Osteoblast (primary cell): ENCODE data around the gene PAK5. TPM values are rescaled to one million over a fixed set of nuclear protein-coding genes. Genes with fewer than 3 reads are reported as not detected.

Experiments used
- DNase-seq: peaks from one replicate; pipeline ENCODE4 v3.0.0; 2011; ENCODE audit warnings: low spot score, mixed read lengths; ENCODE audit not compliant: insufficient read length; ENCODE audit errors: missing footprints
- H2AFZ ChIP-seq: 2 replicates; pipeline ENCODE4 v1.6.0; 2011; ENCODE audit warnings: mild to moderate bottlenecking, low read length
- H3K27ac ChIP-seq: 2 replicates; pipeline ENCODE4 v1.5.1; 2011; ENCODE audit warnings: mild to moderate bottlenecking, low read depth, low read length, moderate library complexity
- H3K27me3 ChIP-seq: 2 replicates; pipeline ENCODE4 v1.6.0; 2012; ENCODE audit warnings: mild to moderate bottlenecking, control low read depth, inconsistent platforms, low read length, moderate library complexity; ENCODE audit not compliant: insufficient read depth
- H3K36me3 ChIP-seq: 2 replicates; pipeline ENCODE4 v1.5.1; 2011; ENCODE audit warnings: mild to moderate bottlenecking, low read length, control low read depth, moderate library complexity; ENCODE audit not compliant: insufficient read depth
- H3K4me1 ChIP-seq: 2 replicates; pipeline ENCODE4 v1.5.1; 2011; ENCODE audit warnings: mild to moderate bottlenecking, low read length, control low read depth, moderate library complexity; ENCODE audit not compliant: insufficient read depth
- H3K4me2 ChIP-seq: 2 replicates; pipeline ENCODE4 v1.6.0; 2011; ENCODE audit warnings: mild to moderate bottlenecking, low read length; ENCODE audit not compliant: insufficient read depth
- H3K4me3 ChIP-seq: fragments of 200-600 bp; sonication (generic); 3 replicates; pipeline ENCODE4 v1.5.1; 2012; ENCODE audit warnings: mild to moderate bottlenecking, low read length, inconsistent platforms; ENCODE audit not compliant: insufficient read depth
- H3K79me2 ChIP-seq: 2 replicates; pipeline ENCODE4 v1.6.0; 2012; ENCODE audit warnings: mild to moderate bottlenecking, low read length, control low read depth, inconsistent platforms; ENCODE audit not compliant: insufficient read depth
- H3K9me3 ChIP-seq: 2 replicates; pipeline ENCODE4 v1.5.1; 2011; ENCODE audit warnings: low read depth, low read length, control low read depth
- H4K20me1 ChIP-seq: 2 replicates; pipeline ENCODE4 v1.6.0; 2012; ENCODE audit warnings: mild to moderate bottlenecking, low read length, control low read depth; ENCODE audit not compliant: insufficient read depth
- CTCF ChIP-seq: IDR thresholded peaks from 2 replicates; pipeline ENCODE4 v1.5.1; 2011; ENCODE audit warnings: mild to moderate bottlenecking, low read depth, low read length, moderate library complexity; ENCODE audit errors: extremely low read depth
- total RNA-seq: library from RNA; depleted of rRNA; stranded (reverse); fragments of >200 nt; gene quantifications from 2 replicates; pipeline ENCODE4 v1.2.3, GENCODE V29; 2012

PAK5 gene
- total RNA-seq, 1 donor = not detected

GRCh38 chr20:9490161-9490560 is 348.7 kb downstream of the PAK5 start:
- peaks cover 39% of the 10 kb centered on the region for H3K4me1 ChIP-seq
- H3K27me3 ChIP-seq = no peaks in the 10 kb centered on the region
- no peak for TF ChIP-seq CTCF
- no peak overlapping the region for H2AFZ ChIP-seq
- H4K20me1 ChIP-seq = no peaks in the 10 kb centered on the region
- no peaks in the 10 kb centered on the region for H3K9me3 ChIP-seq
- H3K36me3 ChIP-seq = no peaks in the 10 kb centered on the region
- H3K27ac ChIP-seq = peak overlapping the region; percentile 40
- no peak for DNase-seq
- no peaks in the 10 kb centered on the region for H3K79me2 ChIP-seq
- H3K4me2 ChIP-seq = no peak overlapping the region
- no peak overlapping the region for H3K4me3 ChIP-seq

- no peak overlapping the region for H3K4me3 ChIP-seq
- H4K20me1 ChIP-seq = no peaks in the 10 kb centered on the region
- H3K4me1 ChIP-seq = peaks cover 34% of the 10 kb centered on the region
- no peak overlapping the region for H3K4me2 ChIP-seq
- TF ChIP-seq CTCF = no peak
- DNase-seq = no peak
- H3K9me3 ChIP-seq = no peaks in the 10 kb centered on the region
- H2AFZ ChIP-seq = no peak overlapping the region
- no peaks in the 10 kb centered on the region for H3K36me3 ChIP-seq
- H3K27me3 ChIP-seq = no peaks in the 10 kb centered on the region
- H3K79me2 ChIP-seq = no peaks in the 10 kb centered on the region
- no peak overlapping the region for H3K27ac ChIP-seq
Measured at GRCh38 chr20:9488063-9488462, 350.8 kb downstream of the PAK5 start.

Other genes starting within 250 kb of the PAK5 start
- gene ANKEF1, start 195.9 kb upstream of the PAK5 start, total RNA-seq = 2.1 and 2.5 TPM in 2 replicates